HG02678 (cell line): ENCODE data around the gene ZHX3.
"Not testable (repeated sequence)": the region's sequence is repeated elsewhere in the genome, so short reads cannot be mapped to it uniquely, and the experiment has no call there.

Source experiments
- ATAC-seq: cut with Tn5 transposase; IDR thresholded peaks from one replicate; pipeline ENCODE4 v1.9.1; 2021; ENCODE audit warnings: mild to moderate bottlenecking, moderate library complexity; ENCODE audit not compliant: unreplicated experiment

ZHX3 gene

DNA sequence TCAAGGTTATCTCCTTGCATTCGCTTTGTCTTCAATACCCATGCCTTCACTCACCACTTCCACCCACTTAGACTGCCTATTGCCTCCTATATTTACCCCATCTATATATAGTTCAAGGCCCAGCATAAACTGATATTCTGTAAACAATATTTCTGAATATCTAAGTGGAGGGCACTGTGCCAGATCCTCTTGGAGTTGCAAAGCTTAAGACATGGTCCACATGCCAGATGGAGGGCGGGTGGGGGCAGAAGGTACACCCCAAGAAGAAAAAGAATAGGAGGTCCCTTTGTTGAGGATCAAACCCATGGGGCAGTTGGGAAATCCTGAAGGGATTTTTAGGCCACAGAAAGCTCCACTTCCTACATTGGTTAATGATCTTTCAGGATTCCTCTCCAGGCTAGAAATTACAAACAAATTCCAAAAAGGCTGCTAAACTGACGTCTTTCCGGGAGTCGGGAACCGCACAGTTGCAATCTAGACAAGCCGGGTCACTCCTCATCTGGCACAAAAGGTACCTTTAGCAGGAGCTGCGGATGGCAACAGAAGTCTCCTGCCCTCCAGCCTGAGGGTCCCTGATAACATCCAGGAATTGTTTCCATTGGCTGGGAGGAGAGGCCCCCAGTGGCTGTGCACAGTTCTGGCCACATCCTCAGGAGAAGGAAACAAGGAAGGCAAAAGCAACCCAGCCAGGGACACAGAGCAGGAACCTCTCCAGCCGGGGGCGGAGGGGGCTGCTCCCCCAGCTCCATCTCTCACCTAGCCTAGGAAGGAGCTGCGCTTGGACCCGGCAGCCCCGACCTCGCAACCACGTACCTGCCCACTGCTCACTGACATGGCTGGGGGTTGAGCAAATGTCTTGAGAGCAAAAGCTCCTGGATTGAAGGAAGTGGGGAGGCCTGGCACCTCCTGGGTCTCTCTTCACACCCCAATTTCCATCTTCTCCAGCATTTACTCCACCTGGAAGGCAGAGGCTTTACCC lies 17.2 kb upstream of the ZHX3 start:
- no peak for ATAC-seq

DNA sequence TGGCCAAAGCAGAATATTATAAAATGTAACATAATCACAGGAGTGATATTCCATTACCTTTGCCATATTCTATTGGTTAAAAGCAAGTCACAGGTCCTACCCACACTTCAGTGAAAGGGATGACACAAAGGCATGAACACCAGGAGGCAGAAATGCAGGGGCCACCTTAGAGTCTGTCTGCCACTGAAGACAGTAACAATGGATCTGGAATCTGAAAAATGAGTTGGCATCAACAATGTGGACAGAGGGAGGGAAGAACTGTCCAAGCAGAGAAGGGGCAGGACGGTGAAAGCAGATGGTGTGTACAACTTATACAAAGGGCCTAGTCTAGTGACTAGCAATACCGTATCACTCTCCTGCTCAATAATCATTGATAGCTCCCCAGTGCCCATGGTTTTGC lies 16.5 kb upstream of the ZHX3 start:
- ATAC-seq, result no peak

DNA sequence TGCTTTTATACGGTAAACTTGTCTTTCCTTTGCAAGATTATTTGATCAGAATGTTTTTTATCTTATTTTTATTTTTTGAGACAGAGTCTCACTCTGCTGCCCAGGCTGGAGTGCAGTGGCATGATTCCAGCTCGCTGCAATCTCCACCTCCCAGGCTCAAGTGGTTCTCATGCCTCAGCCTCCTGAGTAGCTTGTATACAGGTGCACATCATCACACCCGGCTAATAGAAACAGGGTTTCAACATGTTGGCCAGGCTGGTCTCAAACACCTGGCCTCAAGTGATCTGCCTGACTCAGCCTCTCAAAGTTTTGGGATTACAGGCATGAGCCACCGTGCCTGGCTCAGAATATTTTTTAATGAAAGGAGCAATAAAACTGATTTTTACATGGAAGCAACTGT lies 14.2 kb upstream of the ZHX3 start:
- ATAC-seq, result no peak

DNA sequence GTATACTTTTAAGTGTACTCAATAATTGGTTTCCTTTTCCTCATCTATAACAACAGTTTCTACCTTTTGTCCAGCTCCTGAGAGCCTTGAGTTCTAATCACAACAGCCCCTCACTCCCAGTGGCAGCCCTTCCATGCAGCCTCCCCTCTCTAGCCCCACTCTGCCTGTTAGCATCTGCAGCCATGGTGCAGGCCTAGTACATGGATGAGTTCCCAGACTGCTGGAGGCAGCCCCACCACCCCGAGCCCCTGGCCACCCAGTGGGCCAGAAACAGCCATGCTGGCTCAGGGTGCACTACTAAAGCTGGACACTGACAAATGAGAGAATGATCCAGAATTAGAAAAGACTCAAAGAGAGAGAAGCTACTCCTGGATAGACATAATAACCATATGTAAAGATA lies 13.4 kb upstream of the ZHX3 start:
- ATAC-seq, result no peak

DNA sequence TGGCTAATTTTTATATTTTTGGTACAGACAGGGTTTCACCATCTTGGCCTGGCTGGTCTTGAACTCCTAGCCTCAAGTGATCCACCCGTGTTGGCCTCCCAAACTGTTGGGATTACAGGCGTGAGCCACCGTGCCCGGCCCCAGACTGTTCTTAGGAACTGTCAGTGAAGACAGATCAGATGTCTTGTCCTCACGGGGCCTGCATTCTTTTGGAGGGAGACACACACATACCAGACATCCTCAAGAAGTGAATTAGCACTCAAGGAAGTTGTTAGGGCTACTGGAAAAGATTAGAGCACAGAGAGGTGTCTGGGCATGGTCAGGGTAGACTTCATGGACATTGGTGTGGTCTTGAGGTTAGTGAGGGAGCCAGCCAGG lies 12.8 kb upstream of the ZHX3 start:
- ATAC-seq, result no peak

DNA sequence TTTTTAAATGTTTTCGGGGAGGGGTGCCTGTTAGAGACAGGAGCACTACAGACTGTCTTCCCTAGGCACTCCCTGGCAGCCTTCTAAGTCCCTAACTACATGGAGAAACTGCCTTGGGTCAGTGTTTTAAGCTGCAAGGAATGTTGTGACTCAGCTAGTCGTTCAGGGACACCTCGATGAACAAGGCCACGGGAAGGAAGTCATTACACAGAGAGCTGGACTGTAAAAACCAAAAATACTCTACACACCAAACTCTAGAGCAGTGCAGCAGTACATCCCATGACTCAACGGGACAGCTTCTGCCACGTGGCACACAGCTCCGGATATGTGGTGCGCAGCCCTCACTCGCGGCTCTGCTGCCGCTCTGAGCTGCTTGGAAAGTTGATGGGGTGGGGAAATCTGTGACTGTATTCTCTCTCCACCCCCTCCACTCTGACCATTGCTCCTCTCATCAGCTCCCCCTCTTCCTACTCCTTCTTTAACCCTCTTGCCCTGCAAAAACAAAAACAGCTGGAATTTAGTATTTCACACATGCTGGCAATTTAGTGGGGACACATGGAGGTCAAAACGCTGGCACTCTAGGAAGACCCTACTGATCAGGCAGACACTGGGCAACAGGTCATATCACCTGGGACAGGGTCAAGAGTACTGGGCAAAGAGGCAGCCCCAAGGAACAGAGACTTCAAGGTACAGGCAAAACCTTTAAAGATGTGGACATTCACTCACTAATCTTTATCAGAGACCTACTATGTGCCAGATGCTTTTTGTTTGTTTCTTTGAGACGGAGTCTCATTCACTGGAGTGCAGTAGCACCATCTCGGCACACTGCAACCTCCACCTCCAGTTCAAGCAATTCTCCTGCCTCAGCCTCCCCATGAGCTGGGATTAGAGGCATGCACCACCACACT lies 12.2 kb upstream of the ZHX3 start:
- peak; percentile 69 for ATAC-seq

DNA sequence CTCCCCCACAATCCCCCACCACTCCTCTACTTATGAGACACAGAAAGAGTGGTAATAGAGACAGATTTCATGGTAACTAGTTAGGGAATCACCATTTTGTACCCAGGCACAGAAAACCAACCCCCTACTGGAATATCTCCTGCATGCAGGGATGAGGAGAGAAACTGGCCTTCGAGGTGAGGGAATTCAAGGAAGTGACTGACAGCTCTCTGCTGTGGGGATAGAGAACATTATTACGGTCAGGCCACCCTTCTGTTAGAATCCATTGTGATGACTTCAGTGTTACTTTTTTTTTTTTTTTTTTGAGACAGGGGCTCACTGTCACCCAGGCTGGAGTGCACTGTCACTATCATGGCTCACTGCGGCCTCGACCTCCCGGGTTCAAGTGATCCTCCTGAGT lies 9.6 kb upstream of the ZHX3 start:
- ATAC-seq, result no peak

DNA sequence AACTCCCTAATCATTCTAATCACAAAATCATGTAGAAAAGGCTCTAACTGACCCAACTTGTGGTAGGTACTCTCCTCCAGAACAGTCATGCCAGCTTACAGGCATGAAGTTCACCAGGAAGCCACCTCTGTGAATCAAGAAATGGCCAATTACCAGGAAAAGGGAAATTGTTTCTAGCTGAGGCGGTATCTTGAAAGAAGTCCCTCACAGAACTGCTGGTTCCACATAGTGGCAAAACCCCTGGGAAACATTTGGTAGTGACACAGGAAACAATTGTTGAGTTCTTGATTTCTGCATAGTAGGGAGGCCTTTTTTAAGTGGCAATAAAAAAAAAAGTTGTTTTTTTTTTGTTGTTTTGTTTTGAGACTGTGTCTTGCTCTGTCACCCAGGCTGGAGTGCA lies 3.4 kb upstream of the ZHX3 start:
- no peak for ATAC-seq

DNA sequence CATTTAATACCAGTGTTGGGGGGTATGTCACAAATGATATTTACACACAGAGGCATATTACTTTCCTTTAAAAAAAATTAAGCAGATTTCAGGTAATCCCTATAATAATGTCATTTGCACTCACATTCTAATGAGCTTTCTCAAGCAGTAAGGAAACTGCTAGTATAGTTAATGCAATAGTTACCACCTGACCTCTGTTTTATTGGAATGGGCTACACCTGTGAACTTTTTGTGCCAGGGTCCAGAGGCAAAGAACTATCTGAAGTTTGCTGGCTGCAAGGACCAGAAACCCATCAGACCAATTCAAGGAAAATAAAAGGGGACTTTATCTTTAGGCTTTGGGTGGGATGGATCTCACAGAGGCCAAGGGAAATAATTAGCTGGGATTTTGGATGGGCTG lies 2.9 kb upstream of the ZHX3 start:
- ATAC-seq, result no peak

DNA sequence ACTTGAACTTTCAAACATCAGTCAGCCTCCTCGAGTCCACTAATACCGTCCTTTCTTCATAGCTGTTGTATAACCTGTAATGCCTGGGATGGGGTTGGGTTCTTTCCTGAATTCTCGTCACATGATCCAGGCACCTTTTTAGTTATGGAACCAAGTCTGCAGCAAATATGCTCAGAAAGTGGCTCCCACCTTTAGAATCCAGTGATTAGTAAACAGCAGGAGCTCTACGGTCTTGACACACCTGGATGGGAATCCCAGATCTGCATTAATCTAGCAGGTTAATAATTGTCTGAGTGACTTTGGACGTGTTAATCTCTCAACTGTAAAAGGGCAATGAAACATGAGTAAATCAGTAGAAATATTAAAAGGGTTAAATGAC lies 729 bp upstream of the ZHX3 start:
- no peak for ATAC-seq

DNA sequence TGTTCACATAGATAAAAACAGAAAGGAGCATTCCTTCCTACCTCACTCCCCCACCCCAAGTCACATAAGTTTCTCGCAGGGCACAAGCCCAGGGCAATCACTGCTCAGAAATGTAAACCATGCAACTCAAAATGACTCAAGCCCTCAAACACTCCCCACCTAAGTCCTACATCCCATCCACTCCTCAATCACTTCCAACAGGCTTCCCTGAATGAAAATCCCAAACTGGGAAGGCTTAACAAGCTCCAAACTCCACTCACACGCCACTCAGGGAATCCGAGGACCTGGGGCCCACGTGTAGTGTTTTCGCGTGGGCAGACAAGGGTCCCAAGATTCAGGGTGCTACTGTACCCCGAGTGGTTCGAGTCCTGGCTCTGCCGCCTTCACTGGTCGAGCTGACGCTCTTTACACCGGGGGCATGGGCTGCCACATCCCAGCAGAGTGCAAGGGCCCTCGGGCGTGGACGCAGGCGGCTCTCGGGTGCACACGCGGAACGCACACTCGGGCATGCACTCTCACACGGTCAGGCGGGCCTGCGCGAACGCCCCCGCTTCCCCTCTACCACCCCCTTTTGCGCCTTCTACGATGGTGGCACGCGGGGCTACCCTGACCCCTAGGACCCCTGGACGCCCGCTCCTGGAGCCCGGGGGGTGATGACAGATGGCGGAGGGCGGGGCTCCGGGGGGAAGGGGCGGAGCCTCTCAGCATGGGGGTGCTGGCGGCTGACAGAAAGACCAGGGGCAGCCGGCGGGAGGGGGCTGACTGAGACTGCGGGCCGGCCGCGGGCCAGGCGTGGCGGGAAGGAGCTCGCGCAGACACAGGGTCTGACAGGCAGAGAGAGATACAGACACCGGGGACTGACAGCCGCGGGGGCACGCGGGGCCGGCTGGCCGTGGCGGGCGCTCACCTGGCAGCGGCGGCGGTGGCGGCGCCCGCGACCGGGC lies 657 bp downstream of the ZHX3 start:
- peak; percentile 50 for ATAC-seq

DNA sequence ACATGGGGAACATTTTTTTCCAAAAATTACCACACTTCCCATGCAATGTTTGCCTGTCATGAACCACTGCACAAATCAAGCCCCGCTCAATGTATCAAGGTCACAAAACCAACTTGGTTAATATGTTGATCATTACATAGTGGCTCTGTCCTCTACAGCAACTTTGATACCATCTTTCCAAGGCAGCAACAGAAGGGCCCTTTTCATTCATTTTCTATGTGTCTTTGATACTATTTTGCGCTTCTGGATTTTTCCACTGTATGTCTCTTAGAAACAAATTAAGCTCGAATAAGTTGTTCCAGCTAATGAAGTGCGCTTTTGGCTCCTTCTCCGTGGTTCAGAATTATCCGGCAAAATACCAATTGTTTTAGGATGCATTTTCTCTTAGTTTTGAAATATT lies 1.5 kb downstream of the ZHX3 start:
- ATAC-seq, result no peak

DNA sequence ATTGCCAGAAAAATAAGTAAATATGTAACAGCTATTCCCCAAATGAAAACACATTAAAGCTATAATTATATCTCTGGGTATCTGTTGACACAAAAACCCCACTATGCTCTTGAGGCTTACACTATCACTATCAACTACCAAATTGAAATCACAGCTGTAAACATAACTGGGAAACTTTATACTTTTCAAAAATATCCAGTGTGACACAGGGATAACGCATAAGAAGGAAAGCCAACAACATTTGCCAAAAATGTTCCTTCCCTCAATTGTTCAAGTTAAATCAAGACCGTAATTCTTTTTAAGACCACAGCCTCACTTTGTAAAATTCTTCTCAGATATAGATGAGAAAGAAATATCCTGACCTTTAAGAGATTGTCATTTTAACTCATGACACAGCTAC lies 3.1 kb downstream of the ZHX3 start:
- no peak for ATAC-seq

DNA sequence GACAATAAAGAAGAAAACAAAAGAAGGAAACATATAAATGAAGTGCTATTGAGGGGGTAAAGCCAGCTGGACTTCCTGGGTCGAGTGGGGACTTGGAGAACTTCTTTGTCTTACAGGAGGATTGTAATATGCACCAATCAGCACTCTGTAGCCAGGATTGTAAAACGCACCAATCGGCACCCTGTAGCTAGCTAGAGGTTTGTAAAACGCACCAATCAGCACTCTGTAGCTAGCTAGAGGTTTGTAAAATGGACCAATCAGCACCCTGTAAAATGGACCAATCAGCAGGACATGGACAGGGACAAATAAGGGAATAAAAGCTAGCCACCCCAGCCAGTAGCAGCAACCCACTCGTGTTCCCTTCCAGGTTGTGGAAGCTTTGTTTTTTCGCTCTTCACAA lies 5.5 kb downstream of the ZHX3 start:
- ATAC-seq, result not testable (repeated sequence)

DNA sequence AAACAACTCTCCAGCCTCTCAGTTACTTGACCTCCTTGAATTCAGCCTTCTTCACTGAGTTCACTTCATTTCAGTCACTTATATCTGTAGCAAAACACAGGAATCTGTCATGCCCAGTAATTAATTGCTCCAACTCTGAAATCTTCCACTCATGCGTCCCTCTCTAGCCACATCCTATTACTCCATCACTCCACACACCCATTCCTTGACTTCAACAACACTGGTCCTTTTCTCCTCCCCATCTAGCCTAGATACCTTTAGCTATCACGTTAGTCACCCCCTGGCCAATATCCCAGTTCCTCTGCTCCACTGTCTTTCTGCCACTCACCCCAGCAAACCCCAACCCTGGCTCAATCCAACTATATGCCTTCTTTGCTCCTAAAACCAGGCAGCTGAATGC lies 7.7 kb downstream of the ZHX3 start:
- ATAC-seq, result no peak

DNA sequence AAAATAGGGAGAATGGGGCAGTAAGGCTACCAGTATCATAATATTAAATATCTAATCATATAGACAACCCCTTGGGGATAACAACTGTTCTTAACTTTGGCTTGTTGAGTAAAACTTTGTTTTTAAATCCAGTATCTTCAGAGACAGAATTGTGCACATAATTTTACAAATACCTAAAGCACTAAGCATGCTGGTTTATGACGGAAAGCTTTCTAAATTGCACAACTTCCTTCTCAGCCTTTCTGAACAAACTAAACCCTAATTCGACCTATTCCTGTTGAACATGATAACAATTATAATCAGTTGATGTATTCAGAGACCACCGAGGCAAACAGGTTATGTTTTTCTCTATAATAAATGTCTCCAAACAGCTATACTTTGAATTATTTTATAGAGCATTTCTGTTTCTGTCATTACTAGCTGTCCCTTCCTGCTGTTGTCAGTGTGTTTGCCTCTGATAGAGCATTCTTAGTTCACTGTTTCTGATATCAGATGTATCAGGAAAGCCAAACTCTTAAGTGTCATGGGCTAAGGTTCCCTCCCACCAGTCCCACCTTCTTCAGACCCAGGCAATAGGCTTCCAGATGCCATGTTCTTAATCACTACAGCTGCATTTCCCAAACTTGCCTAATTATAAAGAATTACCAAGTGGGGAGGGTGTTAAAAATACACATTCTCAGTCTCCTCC lies 8.7 kb downstream of the ZHX3 start:
- no peak for ATAC-seq

DNA sequence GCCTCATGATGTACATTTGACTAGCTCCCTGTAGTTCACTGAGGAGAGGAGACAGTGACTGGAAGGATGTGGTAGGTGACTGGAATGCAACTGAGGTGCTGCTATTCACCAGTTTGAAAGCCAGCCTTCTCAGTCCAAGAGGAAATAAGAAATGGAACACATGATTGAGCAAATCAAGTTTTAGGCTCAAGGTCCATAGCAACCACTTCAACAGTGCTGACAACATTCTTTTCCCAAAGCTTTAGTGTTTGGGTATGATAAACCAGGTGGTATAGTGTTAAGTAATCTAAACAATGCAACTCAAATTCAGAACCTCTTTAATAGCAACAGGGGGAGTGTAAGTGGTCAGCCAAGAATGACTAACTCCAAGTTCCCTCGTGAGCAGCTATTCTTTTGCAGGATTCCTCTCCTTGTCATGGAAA lies 9.2 kb downstream of the ZHX3 start:
- no peak for ATAC-seq

DNA sequence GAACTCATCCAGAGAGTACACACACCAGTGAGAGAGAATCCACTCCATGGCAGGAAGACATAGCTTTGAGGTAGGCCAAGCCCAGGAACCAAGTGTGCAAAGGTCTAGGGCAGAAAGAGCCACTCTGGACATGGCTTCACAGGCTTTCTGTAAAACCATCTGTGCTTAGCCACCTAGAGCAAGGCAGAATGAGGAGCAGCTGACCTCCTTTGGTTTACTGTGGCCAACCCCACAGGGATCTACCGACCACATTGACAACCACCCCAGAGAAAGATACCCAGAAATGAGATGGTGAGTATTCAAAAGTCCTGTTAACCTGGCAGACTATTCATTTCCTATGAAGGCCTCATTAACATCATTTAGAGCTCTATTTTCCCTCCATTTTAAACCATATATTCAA lies 10.5 kb downstream of the ZHX3 start:
- no peak for ATAC-seq

DNA sequence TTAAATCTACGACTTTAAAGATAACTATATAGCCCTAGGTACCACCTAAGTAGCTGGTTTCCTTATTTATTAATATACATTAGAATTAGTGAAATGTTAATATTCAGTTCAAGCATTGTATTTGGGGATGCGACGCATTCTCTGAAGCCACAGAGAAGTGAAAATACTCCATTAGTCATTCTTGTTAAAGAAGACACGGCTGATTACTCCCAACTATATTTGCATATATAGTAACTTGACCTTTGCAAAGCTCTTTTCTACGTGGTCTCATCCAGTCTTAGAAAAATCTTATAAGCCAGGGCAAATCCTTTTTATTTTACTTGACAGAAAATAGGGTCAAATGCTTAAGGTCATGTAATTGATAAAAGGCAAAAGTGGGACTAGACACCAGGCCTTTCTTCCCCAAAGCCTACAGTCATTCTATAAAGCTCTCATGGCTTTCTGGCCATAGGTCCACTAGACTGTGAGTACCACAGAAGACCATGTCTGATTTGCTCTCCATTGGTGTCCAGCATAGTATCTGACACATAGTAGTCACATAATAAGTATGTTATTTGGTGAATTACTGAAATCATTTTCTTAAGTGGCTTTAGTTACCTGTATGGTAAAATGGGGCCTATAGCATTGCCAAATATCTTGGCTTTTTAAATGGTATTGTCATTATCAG lies 11.3 kb downstream of the ZHX3 start:
- peak; percentile 88 for ATAC-seq
